GM23338 (cell line): ENCODE results near the gene RINL.

Source experiments
- CTCF ChIP-seq, 2 experiments: fragments of 200-600 bp in 1 of 2; sonication (generic) in 1 of 2; conservative IDR thresholded peaks; 2 replicates each; pipeline versions ENCODE4 v1.5.1 to v1.6.1; 2016 to 2017; ENCODE audit warnings: antibody characterized with exemption in 2 of 2, low read depth in 2 of 2, mild to moderate bottlenecking in 2 of 2, moderate library complexity in 1 of 2
- EZH2 ChIP-seq: fragments of 200-600 bp; sonication (generic); IDR thresholded peaks from one replicate; pipeline ENCODE4 v1.8.0; 2017; ENCODE audit warnings: antibody characterized with exemption, mild to moderate bottlenecking, low read depth; ENCODE audit not compliant: unreplicated experiment
- EZH2phosphoT487 ChIP-seq: fragments of 200-600 bp; sonication (generic); IDR thresholded peaks from one replicate; pipeline ENCODE4 v1.8.1; 2018; ENCODE audit warnings: antibody characterized with exemption; ENCODE audit not compliant: unreplicated experiment
- POLR2AphosphoS5 ChIP-seq: IDR thresholded peaks from 2 replicates; pipeline ENCODE4 v1.6.1; 2016; ENCODE audit warnings: antibody characterized with exemption, low read depth
- TF ChIP-seq, protein P1 (sequence below): IDR thresholded peaks from one replicate; pipeline ENCODE4 v1.6.1; 2018; ENCODE audit warnings: antibody characterized with exemption; ENCODE audit not compliant: unreplicated experiment

GRCh38 chr19:38839816-38840582, 38.1 kb downstream of the RINL start:
- TF ChIP-seq CTCF (conservative IDR thresholded peaks at IDR 0.05; ENCODE audit: low read depth in 2 of 2), result no peak
- TF ChIP-seq, protein P1, sequence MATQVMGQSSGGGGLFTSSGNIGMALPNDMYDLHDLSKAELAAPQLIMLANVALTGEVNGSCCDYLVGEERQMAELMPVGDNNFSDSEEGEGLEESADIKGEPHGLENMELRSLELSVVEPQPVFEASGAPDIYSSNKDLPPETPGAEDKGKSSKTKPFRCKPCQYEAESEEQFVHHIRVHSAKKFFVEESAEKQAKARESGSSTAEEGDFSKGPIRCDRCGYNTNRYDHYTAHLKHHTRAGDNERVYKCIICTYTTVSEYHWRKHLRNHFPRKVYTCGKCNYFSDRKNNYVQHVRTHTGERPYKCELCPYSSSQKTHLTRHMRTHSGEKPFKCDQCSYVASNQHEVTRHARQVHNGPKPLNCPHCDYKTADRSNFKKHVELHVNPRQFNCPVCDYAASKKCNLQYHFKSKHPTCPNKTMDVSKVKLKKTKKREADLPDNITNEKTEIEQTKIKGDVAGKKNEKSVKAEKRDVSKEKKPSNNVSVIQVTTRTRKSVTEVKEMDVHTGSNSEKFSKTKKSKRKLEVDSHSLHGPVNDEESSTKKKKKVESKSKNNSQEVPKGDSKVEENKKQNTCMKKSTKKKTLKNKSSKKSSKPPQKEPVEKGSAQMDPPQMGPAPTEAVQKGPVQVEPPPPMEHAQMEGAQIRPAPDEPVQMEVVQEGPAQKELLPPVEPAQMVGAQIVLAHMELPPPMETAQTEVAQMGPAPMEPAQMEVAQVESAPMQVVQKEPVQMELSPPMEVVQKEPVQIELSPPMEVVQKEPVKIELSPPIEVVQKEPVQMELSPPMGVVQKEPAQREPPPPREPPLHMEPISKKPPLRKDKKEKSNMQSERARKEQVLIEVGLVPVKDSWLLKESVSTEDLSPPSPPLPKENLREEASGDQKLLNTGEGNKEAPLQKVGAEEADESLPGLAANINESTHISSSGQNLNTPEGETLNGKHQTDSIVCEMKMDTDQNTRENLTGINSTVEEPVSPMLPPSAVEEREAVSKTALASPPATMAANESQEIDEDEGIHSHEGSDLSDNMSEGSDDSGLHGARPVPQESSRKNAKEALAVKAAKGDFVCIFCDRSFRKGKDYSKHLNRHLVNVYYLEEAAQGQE, result no peak
- TF ChIP-seq EZH2, result no peak
- no peak for TF ChIP-seq POLR2AphosphoS5
- TF ChIP-seq EZH2phosphoT487, result no peak
